GM12878 (cell line): Measurements from ENCODE around the gene AIFM1. TPM values are rescaled to one million over a fixed set of nuclear protein-coding genes. Genes with fewer than 3 reads are reported as not detected.

Experiments
- BMI1 ChIP-seq: fragments of 450-650 bp; IDR thresholded peaks from 2 replicates; pipeline ENCODE4 v1.6.1; 2016; ENCODE audit warnings: mild to moderate bottlenecking, moderate library complexity, borderline replicate concordance
- CBX5 ChIP-seq: sonication (generic); IDR thresholded peaks from 2 replicates; pipeline ENCODE4 v1.6.1; 2016; ENCODE audit warnings: low read depth, moderate library complexity, mild to moderate bottlenecking, inconsistent platforms
- CEBPB ChIP-seq, 2 experiments: fragments of 150-350 bp in 1 of 2; IDR thresholded peaks; 2 replicates each; pipeline ENCODE4 v1.6.1; 2012 to 2014; ENCODE audit warnings: low read depth in 2 of 2, low read length in 2 of 2, borderline replicate concordance in 1 of 2, inconsistent platforms in 1 of 2
- CREB1 ChIP-seq: IDR thresholded peaks from 2 replicates; pipeline ENCODE4 v1.6.1; 2012; ENCODE audit warnings: low read depth, mild to moderate bottlenecking, inconsistent platforms
- EGR1 ChIP-seq, 2 experiments: IDR thresholded peaks; 1 replicate in 1 of 2; 2 replicates in 1 of 2; pipeline ENCODE4 v1.6.1; 2011 to 2012; ENCODE audit warnings: low read depth in 2 of 2, low read length in 2 of 2, borderline replicate concordance in 1 of 2, mild to moderate bottlenecking in 1 of 2, moderate library complexity in 1 of 2
- FOXK2 ChIP-seq: fragments of 450-650 bp; IDR thresholded peaks from 2 replicates; pipeline ENCODE4 v1.6.1; 2017; ENCODE audit warnings: mild to moderate bottlenecking, moderate library complexity
- HDAC2 ChIP-seq: fragments of 200-600 bp; sonication (generic); IDR thresholded peaks from 2 replicates; pipeline ENCODE4 v1.6.1; 2017
- JUNB ChIP-seq: IDR thresholded peaks from 2 replicates; pipeline ENCODE4 v1.6.1; 2016; ENCODE audit warnings: antibody characterized with exemption, mild to moderate bottlenecking
- MEF2A ChIP-seq: IDR thresholded peaks from 2 replicates; pipeline ENCODE4 v1.6.1; 2011; ENCODE audit warnings: low read depth, mild to moderate bottlenecking, low read length, moderate library complexity; ENCODE audit not compliant: insufficient read depth
- NBN ChIP-seq: fragments of 450-650 bp; IDR thresholded peaks from 2 replicates; pipeline ENCODE4 v1.6.1; 2016
- NR2C1 ChIP-seq: fragments of 450-650 bp; IDR thresholded peaks from 2 replicates; pipeline ENCODE4 v1.6.1; 2017; ENCODE audit warnings: antibody characterized with exemption, mild to moderate bottlenecking, moderate library complexity
- NR2F1 ChIP-seq: fragments of 450-650 bp; conservative IDR thresholded peaks from 2 replicates; pipeline ENCODE4 v1.6.1; 2017; ENCODE audit warnings: mild to moderate bottlenecking
- PAX5 ChIP-seq: IDR thresholded peaks from 2 replicates; pipeline ENCODE4 v1.6.1; 2011; ENCODE audit warnings: low read depth, low read length, borderline replicate concordance
- POLR2AphosphoS2 ChIP-seq: IDR thresholded peaks from 2 replicates; pipeline ENCODE4 v1.6.1; 2011; ENCODE audit warnings: low read depth, mild to moderate bottlenecking, low read length, improper control_type of control experiment, moderate library complexity
- POU2F2 ChIP-seq: IDR thresholded peaks from 3 replicates; pipeline ENCODE4 v1.6.1; 2011; ENCODE audit warnings: low read depth, mild to moderate bottlenecking, low read length, borderline replicate concordance
- RAD21 ChIP-seq: IDR thresholded peaks from 2 replicates; pipeline ENCODE4 v1.6.1; 2011; ENCODE audit warnings: mild to moderate bottlenecking, low read depth, low read length, moderate library complexity; ENCODE audit not compliant: insufficient read depth
- SMAD1 ChIP-seq: fragments of 450-650 bp; IDR thresholded peaks from 2 replicates; pipeline ENCODE4 v1.6.1; 2018; ENCODE audit warnings: mild to moderate bottlenecking, low read depth; ENCODE audit not compliant: partially characterized antibody
- SMAD5 ChIP-seq: IDR thresholded peaks from 2 replicates; pipeline ENCODE4 v1.6.1; 2016; ENCODE audit warnings: antibody characterized with exemption, low read depth
- SMC3 ChIP-seq: IDR thresholded peaks from 2 replicates; pipeline ENCODE4 v1.6.1; 2011; ENCODE audit warnings: low read length, improper control_type of control experiment, borderline replicate concordance
- TARDBP ChIP-seq: IDR thresholded peaks from 2 replicates; pipeline ENCODE4 v1.6.1; 2016; ENCODE audit warnings: borderline replicate concordance
- polyA plus RNA-seq, 11 experiments: library from polyadenylated mRNA; depleted of rRNA in 4 of 11; unstranded in 6 of 11; stranded (reverse) in 5 of 11; fragments of >200 nt; fragmentation: Nextera tagmentation in 4 of 11; fragmentation: Illumina TruSeq in 1 of 11; extraction: Ambion mirVana in 4 of 11; extraction: Trizol in 1 of 11; gene quantifications; 1 replicate in 1 of 11; 2 replicates in 10 of 11; pipeline versions ENCODE4 v1.2.1 to v1.2.3, GENCODE V29; 2011 to 2016; ENCODE audit warnings: inconsistent platforms in 2 of 11, missing spikeins in 2 of 11, low read depth in 1 of 11
- total RNA-seq, 4 experiments: library from RNA; depleted of rRNA in 3 of 4; stranded (reverse); fragments of >200 nt in 3 of 4; fragmentation: Illumina TruSeq in 1 of 4; extraction: Trizol in 1 of 4; gene quantifications; 2 replicates each; pipeline versions ENCODE4 v1.2.1 to v1.2.3, GENCODE V29; 2013 to 2021
- TF ChIP-seq, protein P1 (sequence below): fragments of 450-650 bp; formaldehyde crosslinking; IDR thresholded peaks from 2 replicates; pipeline ENCODE4 v1.4.0; 2020; ENCODE audit warnings: mild to moderate bottlenecking, moderate library complexity
- TF ChIP-seq, protein P2 (sequence below), 3 experiments: IDR thresholded peaks in 2 of 3; conservative IDR thresholded peaks in 1 of 3; 2 replicates each; pipeline ENCODE4 v1.5.1; 2011; ENCODE audit warnings: low read depth in 3 of 3, low read length in 3 of 3, mild to moderate bottlenecking in 3 of 3, control low read depth in 2 of 3, moderate library complexity in 2 of 3, inconsistent platforms in 1 of 3, mixed read lengths in 1 of 3; ENCODE audit not compliant: control insufficient read depth in 2 of 3, insufficient read depth in 1 of 3; ENCODE audit errors: extremely low read depth in 1 of 3
- TF ChIP-seq, protein P3 (sequence below): IDR thresholded peaks from 2 replicates; pipeline ENCODE4 v1.6.1; 2012; ENCODE audit warnings: low read depth, low read length, improper control_type of control experiment
- TF ChIP-seq, protein P4 (sequence below): fragments of 450-650 bp; IDR thresholded peaks from 2 replicates; pipeline ENCODE4 v1.6.1; 2017; ENCODE audit warnings: mild to moderate bottlenecking

Gene AIFM1
- total and polyA plus RNA-seq, 10 of the 15 experiments (the other 5 are each of a cell fraction or from before 2014, with no cell fraction given): 44.2 to 121 (median 80.0) TPM

DNA sequence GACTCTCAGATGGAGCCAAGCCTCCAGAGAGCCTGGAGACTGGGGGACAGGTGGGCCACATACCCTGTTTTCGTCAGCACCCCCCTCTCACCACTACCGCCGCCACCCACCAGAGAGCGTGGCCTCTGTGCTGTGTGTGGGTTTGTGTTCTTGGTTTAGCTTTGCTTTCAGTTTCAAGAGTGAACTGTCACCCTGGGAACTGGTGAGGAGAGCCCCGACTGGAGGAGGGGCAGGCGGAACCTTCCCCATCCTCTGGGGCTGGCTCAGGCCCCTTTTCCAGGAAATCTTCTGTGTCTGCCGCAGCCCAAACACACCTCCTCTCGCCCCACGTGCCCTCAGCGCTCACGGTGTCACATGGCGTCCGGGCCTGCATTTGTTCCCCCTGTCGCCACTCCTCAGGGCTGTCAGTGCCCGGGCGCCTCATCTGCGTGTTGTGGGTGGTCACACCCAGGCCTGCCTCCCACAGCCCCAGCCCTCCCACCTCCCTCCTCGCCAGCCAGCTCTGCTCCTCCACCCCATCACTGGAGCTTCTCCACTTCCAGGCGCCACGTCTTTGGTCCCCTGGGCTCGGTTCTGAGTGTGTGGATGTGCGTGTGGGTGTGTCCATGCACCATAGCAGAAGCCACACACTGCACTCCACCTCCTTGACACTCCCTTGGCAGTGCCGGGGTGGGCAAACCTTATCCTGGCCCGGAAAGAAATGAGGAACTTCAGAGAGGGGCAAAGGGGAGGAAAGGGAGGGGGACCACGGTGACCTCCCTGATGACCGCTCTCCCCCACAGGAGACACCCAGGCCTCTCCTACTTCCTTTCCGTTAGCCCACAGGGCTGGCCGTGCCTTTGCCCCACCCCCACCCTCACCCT, 83.2 kb downstream of the AIFM1 start (continued):
- TF ChIP-seq, protein P1, sequence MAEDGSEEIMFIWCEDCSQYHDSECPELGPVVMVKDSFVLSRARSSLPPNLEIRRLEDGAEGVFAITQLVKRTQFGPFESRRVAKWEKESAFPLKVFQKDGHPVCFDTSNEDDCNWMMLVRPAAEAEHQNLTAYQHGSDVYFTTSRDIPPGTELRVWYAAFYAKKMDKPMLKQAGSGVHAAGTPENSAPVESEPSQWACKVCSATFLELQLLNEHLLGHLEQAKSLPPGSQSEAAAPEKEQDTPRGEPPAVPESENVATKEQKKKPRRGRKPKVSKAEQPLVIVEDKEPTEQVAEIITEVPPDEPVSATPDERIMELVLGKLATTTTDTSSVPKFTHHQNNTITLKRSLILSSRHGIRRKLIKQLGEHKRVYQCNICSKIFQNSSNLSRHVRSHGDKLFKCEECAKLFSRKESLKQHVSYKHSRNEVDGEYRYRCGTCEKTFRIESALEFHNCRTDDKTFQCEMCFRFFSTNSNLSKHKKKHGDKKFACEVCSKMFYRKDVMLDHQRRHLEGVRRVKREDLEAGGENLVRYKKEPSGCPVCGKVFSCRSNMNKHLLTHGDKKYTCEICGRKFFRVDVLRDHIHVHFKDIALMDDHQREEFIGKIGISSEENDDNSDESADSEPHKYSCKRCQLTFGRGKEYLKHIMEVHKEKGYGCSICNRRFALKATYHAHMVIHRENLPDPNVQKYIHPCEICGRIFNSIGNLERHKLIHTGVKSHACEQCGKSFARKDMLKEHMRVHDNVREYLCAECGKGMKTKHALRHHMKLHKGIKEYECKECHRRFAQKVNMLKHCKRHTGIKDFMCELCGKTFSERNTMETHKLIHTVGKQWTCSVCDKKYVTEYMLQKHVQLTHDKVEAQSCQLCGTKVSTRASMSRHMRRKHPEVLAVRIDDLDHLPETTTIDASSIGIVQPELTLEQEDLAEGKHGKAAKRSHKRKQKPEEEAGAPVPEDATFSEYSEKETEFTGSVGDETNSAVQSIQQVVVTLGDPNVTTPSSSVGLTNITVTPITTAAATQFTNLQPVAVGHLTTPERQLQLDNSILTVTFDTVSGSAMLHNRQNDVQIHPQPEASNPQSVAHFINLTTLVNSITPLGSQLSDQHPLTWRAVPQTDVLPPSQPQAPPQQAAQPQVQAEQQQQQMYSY (CRISPR knock-in tag): no peak
- no peak for TF ChIP-seq JUNB
- no peak for TF ChIP-seq NR2C1
- no peak for TF ChIP-seq CEBPB (IDR thresholded peaks at IDR 0.05; ENCODE audit: borderline replicate concordance in 1 of 2, low read depth in 2 of 2, low read length in 2 of 2)
- no peak for TF ChIP-seq CREB1
- peak; percentile 62 for TF ChIP-seq RAD21
- no peak for TF ChIP-seq BMI1
- TF ChIP-seq POU2F2: no peak
- no peak for TF ChIP-seq FOXK2
- peak in 1 of 2 experiments; percentile 36; a peak in 1 of 3 replicates for TF ChIP-seq EGR1 (IDR thresholded peaks at IDR 0.05; ENCODE audit: borderline replicate concordance in 1 of 2, low read depth in 2 of 2, low read length in 2 of 2)
- TF ChIP-seq SMC3: peak; percentile 63; the same call in 1 of the 2 replicates
- no peak for TF ChIP-seq TARDBP
- TF ChIP-seq NR2F1: peak; percentile 60
- TF ChIP-seq PAX5: no peak
- no peak for TF ChIP-seq SMAD5
- no peak for TF ChIP-seq CBX5
- TF ChIP-seq, protein P2, sequence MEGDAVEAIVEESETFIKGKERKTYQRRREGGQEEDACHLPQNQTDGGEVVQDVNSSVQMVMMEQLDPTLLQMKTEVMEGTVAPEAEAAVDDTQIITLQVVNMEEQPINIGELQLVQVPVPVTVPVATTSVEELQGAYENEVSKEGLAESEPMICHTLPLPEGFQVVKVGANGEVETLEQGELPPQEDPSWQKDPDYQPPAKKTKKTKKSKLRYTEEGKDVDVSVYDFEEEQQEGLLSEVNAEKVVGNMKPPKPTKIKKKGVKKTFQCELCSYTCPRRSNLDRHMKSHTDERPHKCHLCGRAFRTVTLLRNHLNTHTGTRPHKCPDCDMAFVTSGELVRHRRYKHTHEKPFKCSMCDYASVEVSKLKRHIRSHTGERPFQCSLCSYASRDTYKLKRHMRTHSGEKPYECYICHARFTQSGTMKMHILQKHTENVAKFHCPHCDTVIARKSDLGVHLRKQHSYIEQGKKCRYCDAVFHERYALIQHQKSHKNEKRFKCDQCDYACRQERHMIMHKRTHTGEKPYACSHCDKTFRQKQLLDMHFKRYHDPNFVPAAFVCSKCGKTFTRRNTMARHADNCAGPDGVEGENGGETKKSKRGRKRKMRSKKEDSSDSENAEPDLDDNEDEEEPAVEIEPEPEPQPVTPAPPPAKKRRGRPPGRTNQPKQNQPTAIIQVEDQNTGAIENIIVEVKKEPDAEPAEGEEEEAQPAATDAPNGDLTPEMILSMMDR (IDR thresholded peaks at IDR 0.05 in 2 of 3, conservative IDR thresholded peaks at IDR 0.05 in 1 of 3; ENCODE audit: control insufficient read depth in 2 of 3, extremely low read depth in 1 of 3, insufficient read depth in 1 of 3, low read depth in 3 of 3, low read length in 3 of 3): peak; percentile 49 to 60 (median 50)
- TF ChIP-seq, protein P3, sequence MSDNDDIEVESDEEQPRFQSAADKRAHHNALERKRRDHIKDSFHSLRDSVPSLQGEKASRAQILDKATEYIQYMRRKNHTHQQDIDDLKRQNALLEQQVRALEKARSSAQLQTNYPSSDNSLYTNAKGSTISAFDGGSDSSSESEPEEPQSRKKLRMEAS: peak; percentile 62; the same call in 1 of the 2 replicates
- TF ChIP-seq, protein P4, sequence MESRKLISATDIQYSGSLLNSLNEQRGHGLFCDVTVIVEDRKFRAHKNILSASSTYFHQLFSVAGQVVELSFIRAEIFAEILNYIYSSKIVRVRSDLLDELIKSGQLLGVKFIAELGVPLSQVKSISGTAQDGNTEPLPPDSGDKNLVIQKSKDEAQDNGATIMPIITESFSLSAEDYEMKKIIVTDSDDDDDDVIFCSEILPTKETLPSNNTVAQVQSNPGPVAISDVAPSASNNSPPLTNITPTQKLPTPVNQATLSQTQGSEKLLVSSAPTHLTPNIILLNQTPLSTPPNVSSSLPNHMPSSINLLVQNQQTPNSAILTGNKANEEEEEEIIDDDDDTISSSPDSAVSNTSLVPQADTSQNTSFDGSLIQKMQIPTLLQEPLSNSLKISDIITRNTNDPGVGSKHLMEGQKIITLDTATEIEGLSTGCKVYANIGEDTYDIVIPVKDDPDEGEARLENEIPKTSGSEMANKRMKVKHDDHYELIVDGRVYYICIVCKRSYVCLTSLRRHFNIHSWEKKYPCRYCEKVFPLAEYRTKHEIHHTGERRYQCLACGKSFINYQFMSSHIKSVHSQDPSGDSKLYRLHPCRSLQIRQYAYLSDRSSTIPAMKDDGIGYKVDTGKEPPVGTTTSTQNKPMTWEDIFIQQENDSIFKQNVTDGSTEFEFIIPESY: no peak
- no peak for TF ChIP-seq POLR2AphosphoS2
- TF ChIP-seq HDAC2: no peak
- no peak for TF ChIP-seq NBN
- no peak for TF ChIP-seq MEF2A
- no peak for TF ChIP-seq SMAD1
